GM21447 (cell line): ENCODE results near the gene LONRF2.
"Not testable (repeated sequence)": the region's sequence is repeated elsewhere in the genome, so short reads cannot be mapped to it uniquely, and the experiment has no call there.

Experiments used
- ATAC-seq: cut with Tn5 transposase; IDR thresholded peaks from one replicate; pipeline ENCODE4 v1.9.1; 2021; ENCODE audit not compliant: unreplicated experiment

Gene LONRF2

GRCh38 chr2:100256416-100256815 is 65.9 kb downstream of the LONRF2 start:
- ATAC-seq: no peak

GRCh38 chr2:100254646-100255210 is 67.6 kb downstream of the LONRF2 start:
- ATAC-seq: no peak

GRCh38 chr2:100253786-100254185 is 68.5 kb downstream of the LONRF2 start:
- ATAC-seq: no peak

GRCh38 chr2:100252811-100253698 is 69.2 kb downstream of the LONRF2 start:
- no peak for ATAC-seq

- no peak for ATAC-seq
These were observed 71.7 kb downstream of the LONRF2 start for GRCh38 chr2:100250645-100251044.

- ATAC-seq: no peak
These were observed 73.3 kb downstream of the LONRF2 start for GRCh38 chr2:100248971-100249370.

GRCh38 chr2:100248556-100248955 is 73.7 kb downstream of the LONRF2 start:
- not testable (repeated sequence) for ATAC-seq

GRCh38 chr2:100248044-100248330 is 74.3 kb downstream of the LONRF2 start:
- ATAC-seq: peak; percentile 25

- ATAC-seq: peak; percentile 77
These were observed 74.9 kb downstream of the LONRF2 start for GRCh38 chr2:100247256-100248043.

GRCh38 chr2:100246163-100247145 is 75.8 kb downstream of the LONRF2 start:
- no peak for ATAC-seq

GRCh38 chr2:100245681-100246080 is 76.6 kb downstream of the LONRF2 start:
- ATAC-seq: no peak

- no peak for ATAC-seq
These were observed 77.3 kb downstream of the LONRF2 start for GRCh38 chr2:100244881-100245605.

- ATAC-seq: no peak
These were observed 78.7 kb downstream of the LONRF2 start for GRCh38 chr2:100243631-100244030.

- no peak for ATAC-seq
These were observed 79.2 kb downstream of the LONRF2 start for GRCh38 chr2:100242891-100243619.

- no peak for ATAC-seq
These were observed 79.8 kb downstream of the LONRF2 start for GRCh38 chr2:100242476-100242875.

- ATAC-seq: no peak
These were observed 81.1 kb downstream of the LONRF2 start for GRCh38 chr2:100241236-100241635.

- ATAC-seq: no peak
These were observed 81.9 kb downstream of the LONRF2 start for GRCh38 chr2:100240386-100240785.

- no peak for ATAC-seq
These were observed 82.7 kb downstream of the LONRF2 start for GRCh38 chr2:100239486-100240210.

GRCh38 chr2:100238471-100238870 is 83.8 kb downstream of the LONRF2 start:
- no peak for ATAC-seq
